ENCODE data around the gene PLEKHM3.

PLEKHM3 gene

DNA sequence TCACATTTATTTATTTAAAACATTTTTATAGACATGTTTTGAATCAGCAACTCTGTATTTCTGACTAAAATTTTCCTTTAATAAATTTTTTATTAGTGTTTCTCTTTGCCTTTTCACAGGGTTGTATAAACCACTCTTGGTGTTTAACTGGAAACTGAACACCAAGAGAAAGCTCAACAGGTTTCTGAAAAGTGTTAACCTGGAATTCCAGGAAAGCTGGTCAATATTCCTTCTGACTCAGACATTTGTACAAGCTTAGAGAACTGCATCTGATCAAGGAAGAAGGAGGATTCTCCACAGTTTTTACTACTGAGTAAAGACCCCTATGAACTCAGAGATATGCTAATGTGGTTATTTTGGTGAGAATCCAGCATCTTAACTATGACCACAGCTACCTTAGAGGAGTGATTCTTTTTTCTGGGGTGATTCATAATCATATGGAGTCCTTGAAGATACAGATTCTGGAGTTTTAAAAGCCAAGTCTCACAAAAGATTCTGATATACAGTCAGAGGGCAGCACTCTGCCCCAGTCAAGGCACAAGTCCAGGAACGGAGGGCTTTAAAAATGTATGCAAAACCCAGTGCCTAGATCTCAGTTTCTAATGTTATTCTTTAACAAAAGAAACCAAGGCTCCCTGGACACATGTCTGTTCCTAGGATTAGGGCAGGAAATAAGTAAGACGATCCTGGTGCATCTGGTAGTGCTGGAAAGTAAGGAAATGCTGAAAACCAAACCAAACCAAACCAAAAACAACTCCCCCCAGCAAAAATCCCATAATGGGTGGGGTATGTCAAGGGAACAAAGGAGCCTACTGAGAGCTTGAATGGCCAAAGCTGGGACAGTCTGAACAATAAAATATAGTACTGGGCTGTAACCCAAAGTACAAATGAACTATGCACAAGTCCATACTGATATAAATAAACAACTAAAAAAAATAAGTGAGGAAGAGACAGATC, 170.6 kb downstream of the PLEKHM3 start:
- no peak for DNase-seq (ENCODE audit: low read depth)

GRCh38 chr2:207852791-207853190, 172.5 kb downstream of the PLEKHM3 start:
- DNase-seq (ENCODE audit: low read depth) = no peak

DNA sequence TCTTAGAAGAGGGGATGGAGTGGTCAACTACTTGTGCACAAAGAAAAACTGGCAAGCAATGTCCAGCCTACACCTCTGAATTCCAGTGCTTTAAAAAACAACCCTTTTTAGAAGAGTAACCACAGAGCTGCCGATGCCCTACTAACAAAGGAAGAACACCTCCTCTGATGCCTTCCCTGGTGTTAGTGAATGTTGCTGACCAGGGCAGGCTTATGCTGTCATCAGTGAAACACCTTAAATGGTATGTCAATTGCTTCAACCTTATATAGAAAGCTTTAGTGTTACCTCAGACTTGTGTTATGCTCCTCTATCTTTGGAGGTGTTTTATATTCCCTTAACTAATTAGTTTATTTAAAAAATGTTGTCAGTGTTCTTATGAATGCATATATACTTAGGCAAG, 175.9 kb downstream of the PLEKHM3 start:
- DNase-seq (ENCODE audit: low read depth) = no peak

GRCh38 chr2:207848545-207848928, 176.8 kb downstream of the PLEKHM3 start:
- DNase-seq (ENCODE audit: low read depth) = no peak

GRCh38 chr2:207847807-207848544, 177.4 kb downstream of the PLEKHM3 start:
- DNase-seq (ENCODE audit: low read depth) = no peak

GRCh38 chr2:207847098-207847806, 178.1 kb downstream of the PLEKHM3 start:
- DNase-seq (ENCODE audit: low read depth) = no peak

DNA sequence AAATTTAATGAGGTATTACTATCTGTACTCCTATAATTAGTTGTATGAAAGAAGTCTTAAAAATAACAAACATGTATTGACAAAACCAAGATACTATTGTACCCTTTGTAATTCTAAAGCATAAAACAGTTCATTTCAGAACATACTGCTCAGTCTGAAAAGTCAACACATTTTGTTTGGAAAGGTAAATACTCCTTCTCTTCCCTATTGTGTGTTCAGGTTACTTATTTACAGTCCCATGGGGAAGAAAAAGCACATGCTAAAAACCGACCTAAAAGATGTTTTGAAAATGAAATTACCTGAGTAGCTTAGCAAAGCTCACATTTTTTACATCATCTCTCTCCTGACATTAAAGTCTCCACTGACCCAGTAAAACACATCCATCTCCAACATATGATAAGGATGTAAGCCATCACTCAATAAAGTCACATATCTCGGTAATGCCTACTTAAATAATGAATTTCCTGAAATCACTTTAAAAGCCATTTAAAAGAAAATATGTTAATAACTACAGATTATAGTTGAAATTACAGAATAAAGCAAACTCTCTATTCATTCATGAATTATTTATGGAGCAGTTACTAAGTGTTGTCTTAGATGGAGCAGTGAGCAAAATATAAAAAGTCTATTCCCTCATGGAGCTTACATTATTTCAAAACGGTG, 180.0 kb downstream of the PLEKHM3 start:
- DNase-seq (ENCODE audit: low read depth) = no peak

DNA sequence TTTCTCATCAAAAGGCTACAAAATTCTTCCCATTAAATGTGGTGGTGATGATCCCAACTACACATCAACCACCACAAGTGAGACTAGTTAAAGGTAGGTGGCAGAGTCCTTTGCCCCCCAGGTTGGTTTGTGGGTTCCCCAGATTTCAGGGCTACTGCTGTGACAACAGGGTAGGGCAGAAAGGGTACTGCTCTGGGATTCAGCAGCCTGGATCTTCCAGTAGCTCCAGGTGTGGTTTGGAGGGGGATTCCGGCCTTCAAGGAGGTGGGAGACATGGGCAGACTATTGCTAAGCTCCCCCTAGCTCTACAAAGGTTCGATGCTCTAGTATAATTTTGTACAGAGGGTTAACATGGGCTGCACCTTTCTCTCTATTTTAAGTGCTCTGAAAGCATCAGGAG, 180.7 kb downstream of the PLEKHM3 start:
- no peak for DNase-seq (ENCODE audit: low read depth)

DNA sequence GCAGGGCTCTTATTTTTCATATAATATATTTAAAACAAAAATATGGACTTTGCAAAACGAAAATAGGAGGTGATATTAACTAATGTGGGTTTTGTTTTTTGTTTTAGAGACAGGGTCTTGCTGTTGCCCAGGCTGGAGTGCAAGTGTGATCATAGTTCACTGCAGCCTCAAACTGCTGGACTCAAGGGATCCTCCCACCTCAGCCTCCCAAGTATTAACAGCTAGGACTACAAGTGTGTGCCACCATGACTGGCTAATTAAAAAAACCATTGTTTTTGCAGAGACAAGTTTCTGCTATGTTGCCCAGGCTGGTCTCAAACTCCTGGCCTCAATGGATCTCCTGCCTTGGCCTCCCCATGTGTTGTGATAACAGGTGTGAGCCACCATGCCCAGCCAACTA, 185.2 kb downstream of the PLEKHM3 start:
- DNase-seq (ENCODE audit: low read depth) = no peak

- DNase-seq (ENCODE audit: low read depth) = no peak
These were observed 185.8 kb downstream of the PLEKHM3 start for GRCh38 chr2:207839575-207839974.

- DNase-seq (ENCODE audit: low read depth) = no peak
These were observed 186.3 kb downstream of the PLEKHM3 start for GRCh38 chr2:207839028-207839427.

DNA sequence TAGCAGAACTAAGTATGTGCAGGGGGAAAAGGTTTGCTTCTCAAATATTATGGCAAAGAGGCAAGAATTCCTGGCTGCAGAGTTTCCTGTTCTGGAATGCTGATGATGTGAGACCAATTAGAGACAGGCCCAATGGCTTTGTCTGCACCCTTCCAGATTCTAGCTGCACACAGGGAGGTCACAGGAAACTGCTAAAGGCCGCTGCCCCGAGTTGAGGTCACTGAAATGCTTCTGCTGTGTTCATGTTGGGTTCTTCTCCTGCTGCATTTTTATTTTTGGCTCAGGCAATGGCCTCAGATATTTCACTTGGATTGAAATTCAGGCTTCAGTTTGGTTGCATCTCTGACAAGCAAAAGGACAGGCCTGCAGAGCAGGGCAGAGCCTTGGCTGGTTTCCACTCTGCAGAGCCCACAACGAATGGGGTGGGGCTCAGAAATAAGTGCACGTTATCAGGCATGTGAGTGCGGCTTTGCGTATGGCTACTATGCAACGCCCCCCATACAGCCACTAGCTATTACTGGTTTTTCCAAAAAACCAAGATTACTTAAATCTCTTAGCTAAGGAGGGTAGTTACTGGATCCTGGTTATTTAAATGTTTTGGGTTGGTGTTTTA, 188.7 kb downstream of the PLEKHM3 start:
- no peak for DNase-seq (ENCODE audit: low read depth)

- DNase-seq (ENCODE audit: low read depth) = no peak
These were observed 189.5 kb downstream of the PLEKHM3 start for GRCh38 chr2:207835805-207836204.

GRCh38 chr2:207833251-207833751, 192.0 kb downstream of the PLEKHM3 start:
- DNase-seq (ENCODE audit: low read depth) = no peak

- DNase-seq (ENCODE audit: low read depth) = no peak
These were observed 193.6 kb downstream of the PLEKHM3 start for GRCh38 chr2:207831584-207832248.

DNA sequence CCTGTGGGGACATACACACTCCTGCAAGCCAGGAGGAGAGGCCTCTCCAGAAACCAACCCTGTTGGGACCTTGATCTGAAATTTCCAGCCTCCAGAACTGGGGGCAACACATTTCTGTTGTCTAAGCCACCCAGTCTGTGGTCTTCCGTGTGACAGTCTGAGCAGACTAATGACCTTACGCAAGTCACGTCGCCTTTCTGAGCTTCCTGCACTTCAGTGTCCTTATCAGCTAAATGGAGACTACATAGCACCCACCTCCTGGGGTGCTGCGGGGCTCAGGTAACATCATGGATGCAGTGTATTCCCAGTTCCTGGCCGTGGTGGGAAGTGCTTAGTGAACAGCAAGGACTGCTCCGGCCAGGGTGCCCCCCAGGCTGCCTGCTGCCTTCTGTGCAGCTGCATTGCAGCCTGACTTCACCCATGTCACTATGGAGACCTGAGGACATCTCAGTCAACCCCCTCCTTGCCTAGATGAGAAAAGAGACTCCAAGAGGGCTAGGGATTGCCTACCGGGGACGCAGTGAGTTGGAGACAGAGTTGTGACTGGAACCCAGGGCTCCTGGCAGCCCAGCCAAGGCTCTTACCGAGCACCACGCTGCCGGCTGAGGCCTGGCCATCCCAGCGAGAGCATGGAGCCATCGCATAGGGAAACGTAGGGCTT, 194.4 kb downstream of the PLEKHM3 start:
- no peak for DNase-seq (ENCODE audit: low read depth)

- DNase-seq (ENCODE audit: low read depth) = no peak
These were observed 196.8 kb downstream of the PLEKHM3 start for GRCh38 chr2:207828361-207829057.

DNA sequence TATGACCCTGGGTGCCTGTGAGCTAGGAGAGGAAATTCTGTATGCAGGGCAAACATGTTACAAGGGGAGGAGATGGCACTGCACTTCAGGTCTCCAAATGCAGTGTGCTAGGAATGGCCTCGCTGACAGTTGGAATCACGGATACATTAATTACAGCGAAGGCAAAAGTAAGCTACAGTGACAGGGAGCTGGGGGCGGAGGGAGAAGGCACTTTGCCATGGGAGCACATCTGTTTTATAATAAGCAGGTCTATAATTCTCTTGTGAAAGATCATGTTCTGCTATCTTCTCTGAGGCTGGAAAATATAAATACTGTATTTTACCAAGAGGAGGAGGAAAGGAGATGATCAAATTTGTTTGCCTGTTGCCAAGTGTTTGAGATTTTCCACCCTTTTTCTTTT, 199.3 kb downstream of the PLEKHM3 start:
- no peak for DNase-seq (ENCODE audit: low read depth)

Measured in stimulated activated CD8-positive, alpha-beta memory T cell treated with anti-CD3 and anti-CD28 coated beads, Interleukin-12 subunit alpha, Interleukin-12 subunit beta, amount 100 ng/mL, for 1 hour (primary cell).